HL-60 (cell line): Measurements from ENCODE around the gene APOL2.

Experiments
- DNase-seq, 2 experiments: peaks; one replicate each; pipeline ENCODE4 v3.0.0-alpha.2; 2010 to 2020; ENCODE audit warnings: low read depth in 1 of 2, low spot score in 1 of 2
- H3K27ac ChIP-seq: fragments of 250-450 bp; sonication (Bioruptor Pico); replicated peaks from 2 replicates; pipeline ENCODE4 v1.5.1; 2020; ENCODE audit warnings: mild to moderate bottlenecking, moderate library complexity
- H3K27me3 ChIP-seq: fragments of 250-450 bp; sonication (Bioruptor Pico); 2 replicates; pipeline ENCODE4 v1.5.1; 2021; ENCODE audit warnings: mild to moderate bottlenecking, moderate library complexity; ENCODE audit not compliant: insufficient read depth, poor library complexity, severe bottlenecking
- H3K4me3 ChIP-seq: replicated peaks from 2 replicates; pipeline ENCODE4 v1.5.1; 2011; ENCODE audit warnings: mild to moderate bottlenecking, control low read depth, low read length; ENCODE audit not compliant: insufficient read depth
- GABPA ChIP-seq: IDR thresholded peaks from 2 replicates; pipeline ENCODE4 v1.6.1; 2012; ENCODE audit warnings: low read depth
- POLR2AphosphoS5 ChIP-seq: IDR thresholded peaks from 2 replicates; pipeline ENCODE4 v1.6.1; 2012; ENCODE audit warnings: low read depth
- SPI1 ChIP-seq: IDR thresholded peaks from 2 replicates; pipeline ENCODE4 v1.6.1; 2012; ENCODE audit warnings: low read depth, mild to moderate bottlenecking, borderline replicate concordance
- TF ChIP-seq, protein P1 (sequence below): IDR thresholded peaks from one replicate; pipeline ENCODE4 v1.5.1; 2011; ENCODE audit warnings: low read length, control low read depth, inconsistent platforms; ENCODE audit not compliant: insufficient read depth
- TF ChIP-seq, protein P2 (sequence below): IDR thresholded peaks from 2 replicates; pipeline ENCODE4 v1.6.1; 2012; ENCODE audit warnings: low read depth; ENCODE audit not compliant: insufficient replicate concordance

APOL2 gene

DNA sequence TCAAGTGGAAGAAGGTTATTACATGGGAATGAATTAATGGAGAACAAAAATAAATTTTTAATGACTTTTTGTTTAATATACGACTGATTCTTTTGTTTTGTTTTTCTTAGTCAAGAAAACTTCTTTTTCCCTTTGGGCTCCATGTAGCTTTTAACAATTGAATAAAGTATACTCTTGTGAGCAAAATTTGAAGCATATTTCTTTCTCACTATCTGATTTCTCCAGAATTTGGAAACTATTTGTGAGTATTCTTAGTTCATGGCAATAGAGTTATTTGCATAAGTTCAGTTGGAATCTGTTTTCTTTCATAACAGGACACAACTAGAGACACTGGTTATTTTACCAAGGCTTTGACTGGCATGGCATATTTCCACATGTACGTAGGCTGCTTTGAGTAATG, 9.8 kb upstream of the APOL2 start:
- Histone ChIP-seq H3K27ac (no peak overlapping the region), H3K27me3 (no peaks in the 10 kb centered on the region), H3K4me3 (no peak overlapping the region)
- TF ChIP-seq POLR2AphosphoS5 (no peak), GABPA (no peak), SPI1 (no peak)
- TF ChIP-seq, protein P1, sequence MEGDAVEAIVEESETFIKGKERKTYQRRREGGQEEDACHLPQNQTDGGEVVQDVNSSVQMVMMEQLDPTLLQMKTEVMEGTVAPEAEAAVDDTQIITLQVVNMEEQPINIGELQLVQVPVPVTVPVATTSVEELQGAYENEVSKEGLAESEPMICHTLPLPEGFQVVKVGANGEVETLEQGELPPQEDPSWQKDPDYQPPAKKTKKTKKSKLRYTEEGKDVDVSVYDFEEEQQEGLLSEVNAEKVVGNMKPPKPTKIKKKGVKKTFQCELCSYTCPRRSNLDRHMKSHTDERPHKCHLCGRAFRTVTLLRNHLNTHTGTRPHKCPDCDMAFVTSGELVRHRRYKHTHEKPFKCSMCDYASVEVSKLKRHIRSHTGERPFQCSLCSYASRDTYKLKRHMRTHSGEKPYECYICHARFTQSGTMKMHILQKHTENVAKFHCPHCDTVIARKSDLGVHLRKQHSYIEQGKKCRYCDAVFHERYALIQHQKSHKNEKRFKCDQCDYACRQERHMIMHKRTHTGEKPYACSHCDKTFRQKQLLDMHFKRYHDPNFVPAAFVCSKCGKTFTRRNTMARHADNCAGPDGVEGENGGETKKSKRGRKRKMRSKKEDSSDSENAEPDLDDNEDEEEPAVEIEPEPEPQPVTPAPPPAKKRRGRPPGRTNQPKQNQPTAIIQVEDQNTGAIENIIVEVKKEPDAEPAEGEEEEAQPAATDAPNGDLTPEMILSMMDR = no peak
- TF ChIP-seq, protein P2, sequence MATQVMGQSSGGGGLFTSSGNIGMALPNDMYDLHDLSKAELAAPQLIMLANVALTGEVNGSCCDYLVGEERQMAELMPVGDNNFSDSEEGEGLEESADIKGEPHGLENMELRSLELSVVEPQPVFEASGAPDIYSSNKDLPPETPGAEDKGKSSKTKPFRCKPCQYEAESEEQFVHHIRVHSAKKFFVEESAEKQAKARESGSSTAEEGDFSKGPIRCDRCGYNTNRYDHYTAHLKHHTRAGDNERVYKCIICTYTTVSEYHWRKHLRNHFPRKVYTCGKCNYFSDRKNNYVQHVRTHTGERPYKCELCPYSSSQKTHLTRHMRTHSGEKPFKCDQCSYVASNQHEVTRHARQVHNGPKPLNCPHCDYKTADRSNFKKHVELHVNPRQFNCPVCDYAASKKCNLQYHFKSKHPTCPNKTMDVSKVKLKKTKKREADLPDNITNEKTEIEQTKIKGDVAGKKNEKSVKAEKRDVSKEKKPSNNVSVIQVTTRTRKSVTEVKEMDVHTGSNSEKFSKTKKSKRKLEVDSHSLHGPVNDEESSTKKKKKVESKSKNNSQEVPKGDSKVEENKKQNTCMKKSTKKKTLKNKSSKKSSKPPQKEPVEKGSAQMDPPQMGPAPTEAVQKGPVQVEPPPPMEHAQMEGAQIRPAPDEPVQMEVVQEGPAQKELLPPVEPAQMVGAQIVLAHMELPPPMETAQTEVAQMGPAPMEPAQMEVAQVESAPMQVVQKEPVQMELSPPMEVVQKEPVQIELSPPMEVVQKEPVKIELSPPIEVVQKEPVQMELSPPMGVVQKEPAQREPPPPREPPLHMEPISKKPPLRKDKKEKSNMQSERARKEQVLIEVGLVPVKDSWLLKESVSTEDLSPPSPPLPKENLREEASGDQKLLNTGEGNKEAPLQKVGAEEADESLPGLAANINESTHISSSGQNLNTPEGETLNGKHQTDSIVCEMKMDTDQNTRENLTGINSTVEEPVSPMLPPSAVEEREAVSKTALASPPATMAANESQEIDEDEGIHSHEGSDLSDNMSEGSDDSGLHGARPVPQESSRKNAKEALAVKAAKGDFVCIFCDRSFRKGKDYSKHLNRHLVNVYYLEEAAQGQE = no peak
- no peak for DNase-seq

GRCh38 chr22:36247955-36248354, 8.6 kb upstream of the APOL2 start:
- no peak overlapping the region for H3K27ac ChIP-seq
- TF ChIP-seq POLR2AphosphoS5 = no peak
- TF ChIP-seq, protein P1 = no peak
- TF ChIP-seq, protein P2 = no peak
- no peak for TF ChIP-seq GABPA
- no peak for TF ChIP-seq SPI1
- H3K27me3 ChIP-seq = no peaks in the 10 kb centered on the region

GRCh38 chr22:36246718-36247117, 7.4 kb upstream of the APOL2 start:
- Histone ChIP-seq H3K27me3 (no peaks in the 10 kb centered on the region), H3K4me3 (no peak overlapping the region), H3K27ac (no peak overlapping the region)
- no peak for DNase-seq
- TF ChIP-seq, protein P2 = no peak
- TF ChIP-seq SPI1 = no peak
- TF ChIP-seq GABPA = no peak
- TF ChIP-seq, protein P1 = no peak
- TF ChIP-seq POLR2AphosphoS5 = no peak

More at GRCh38 chr22:36247955-36248354, 8.6 kb upstream of the APOL2 start:
- no peak for DNase-seq
- H3K4me3 ChIP-seq = no peak overlapping the region
